Nephron (organoid): ENCODE measurements around the gene EVA1A.

Source experiments
- H3K27ac Mint-ChIP-seq, 3 experiments: 2 replicates each; pipeline ENCODE4 v1.8.0; 2020; ENCODE audit warnings: mixed read lengths in 3 of 3, mild to moderate bottlenecking in 2 of 3, moderate library complexity in 1 of 3
- H3K27me3 Mint-ChIP-seq: 2 replicates; pipeline ENCODE4 v1.8.0; 2021; ENCODE audit warnings: low read depth, mild to moderate bottlenecking, moderate library complexity, mixed read lengths
- H3K36me3 Mint-ChIP-seq: 2 replicates; pipeline ENCODE4 v1.8.0; 2020; ENCODE audit warnings: low read depth, mixed read lengths
- H3K4me1 Mint-ChIP-seq: 2 replicates; pipeline ENCODE4 v1.8.0; 2020; ENCODE audit warnings: mixed read lengths
- H3K4me3 Mint-ChIP-seq, 3 experiments: 2 replicates each; pipeline ENCODE4 v1.8.0; 2020; ENCODE audit warnings: mild to moderate bottlenecking in 3 of 3, mixed read lengths in 3 of 3, moderate library complexity in 2 of 3
- H3K9me3 Mint-ChIP-seq: 2 replicates; pipeline ENCODE4 v1.8.0; 2020; ENCODE audit warnings: mixed read lengths
- CTCF ChIP-seq, 3 experiments: fragments of 200-600 bp; sonication (generic); IDR thresholded peaks; one replicate each; pipeline ENCODE4 v1.5.0; 2021; ENCODE audit warnings: antibody characterized with exemption in 3 of 3; ENCODE audit not compliant: unreplicated experiment in 3 of 3

Gene EVA1A

DNA sequence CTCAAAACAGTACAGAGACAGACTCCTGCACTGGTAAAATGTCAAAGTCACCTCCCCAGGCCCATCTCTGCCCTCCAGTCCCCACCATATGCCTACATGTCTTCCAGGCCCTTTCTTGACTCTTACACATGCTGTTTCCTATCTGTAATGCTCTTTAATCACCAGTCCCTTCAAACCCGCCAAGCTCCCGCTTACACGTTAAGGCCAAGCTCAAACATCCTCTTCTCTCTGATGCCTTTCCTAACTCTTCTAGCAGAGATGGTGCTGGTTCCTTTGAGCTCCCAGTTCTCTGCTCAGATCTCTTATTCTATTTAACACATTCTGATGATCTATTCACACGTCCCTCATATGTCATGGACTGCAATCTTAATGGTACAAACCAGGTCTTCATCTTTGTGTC lies 5.0 kb downstream of the EVA1A start:
- no peak for TF ChIP-seq CTCF (IDR thresholded peaks at IDR 0.05; ENCODE audit: unreplicated experiment in 3 of 3)
- Mint-ChIP-seq H3K4me1 (peaks cover 30% of the 10 kb centered on the region), H3K27ac (no peak overlapping the region), H3K36me3 (peaks cover 8% of the 10 kb centered on the region), H3K9me3 (no peaks in the 10 kb centered on the region), H3K27me3 (peaks cover 19% of the 10 kb centered on the region), H3K4me3 (no peak overlapping the region)

DNA sequence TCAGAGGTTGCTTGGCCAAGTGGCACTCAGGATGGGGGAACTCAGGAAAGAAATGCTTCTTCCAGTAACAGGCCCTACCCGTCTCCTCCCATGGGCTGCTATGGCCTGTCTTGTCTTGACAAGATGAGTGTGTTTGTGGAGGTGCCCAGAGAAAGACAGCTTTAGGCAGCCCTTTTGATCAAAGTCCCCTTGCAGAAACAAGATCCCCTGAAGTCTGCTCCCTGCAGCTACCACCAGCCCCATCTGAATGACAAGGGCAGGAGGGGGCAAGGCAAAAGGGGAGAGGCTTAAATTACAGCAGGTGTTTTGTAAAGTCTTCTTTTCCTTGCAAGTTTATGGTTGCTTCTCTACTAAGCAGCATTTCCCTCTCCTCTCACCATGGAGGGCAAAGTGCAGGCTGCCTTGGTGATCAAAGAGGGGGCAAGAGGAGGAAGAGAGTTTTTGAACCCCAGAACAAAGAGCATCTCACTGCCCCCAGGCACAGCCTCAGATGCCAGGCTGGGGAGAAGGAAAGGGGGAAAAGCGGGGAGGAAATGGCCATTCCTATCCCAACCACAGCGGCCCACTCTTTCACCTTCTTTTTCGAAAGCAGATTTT lies 6.7 kb downstream of the EVA1A start:
- H3K9me3 Mint-ChIP-seq = no peaks in the 10 kb centered on the region
- TF ChIP-seq CTCF (IDR thresholded peaks at IDR 0.05; ENCODE audit: unreplicated experiment in 3 of 3) = no peak
- no peak overlapping the region for H3K4me3 Mint-ChIP-seq
- H3K27ac Mint-ChIP-seq = no peak overlapping the region
- H3K4me1 Mint-ChIP-seq = peaks cover 23% of the 10 kb centered on the region
- peaks cover 12% of the 10 kb centered on the region for H3K36me3 Mint-ChIP-seq
- H3K27me3 Mint-ChIP-seq = peaks cover 10% of the 10 kb centered on the region

- H3K27me3 Mint-ChIP-seq = peaks cover 4% of the 10 kb centered on the region
- H3K27ac Mint-ChIP-seq = no peak overlapping the region
- H3K4me3 Mint-ChIP-seq = no peak overlapping the region
- H3K9me3 Mint-ChIP-seq = no peaks in the 10 kb centered on the region
- peaks cover 19% of the 10 kb centered on the region for H3K4me1 Mint-ChIP-seq
- no peak for TF ChIP-seq CTCF (IDR thresholded peaks at IDR 0.05; ENCODE audit: unreplicated experiment in 3 of 3)
- peaks cover 12% of the 10 kb centered on the region for H3K36me3 Mint-ChIP-seq
Observed at GRCh38 chr2:75552222-75552621, 8.5 kb downstream of the EVA1A start.

GRCh38 chr2:75551434-75551833 lies 9.3 kb downstream of the EVA1A start:
- peaks cover 4% of the 10 kb centered on the region for H3K27me3 Mint-ChIP-seq
- peaks cover 12% of the 10 kb centered on the region for H3K36me3 Mint-ChIP-seq

DNA sequence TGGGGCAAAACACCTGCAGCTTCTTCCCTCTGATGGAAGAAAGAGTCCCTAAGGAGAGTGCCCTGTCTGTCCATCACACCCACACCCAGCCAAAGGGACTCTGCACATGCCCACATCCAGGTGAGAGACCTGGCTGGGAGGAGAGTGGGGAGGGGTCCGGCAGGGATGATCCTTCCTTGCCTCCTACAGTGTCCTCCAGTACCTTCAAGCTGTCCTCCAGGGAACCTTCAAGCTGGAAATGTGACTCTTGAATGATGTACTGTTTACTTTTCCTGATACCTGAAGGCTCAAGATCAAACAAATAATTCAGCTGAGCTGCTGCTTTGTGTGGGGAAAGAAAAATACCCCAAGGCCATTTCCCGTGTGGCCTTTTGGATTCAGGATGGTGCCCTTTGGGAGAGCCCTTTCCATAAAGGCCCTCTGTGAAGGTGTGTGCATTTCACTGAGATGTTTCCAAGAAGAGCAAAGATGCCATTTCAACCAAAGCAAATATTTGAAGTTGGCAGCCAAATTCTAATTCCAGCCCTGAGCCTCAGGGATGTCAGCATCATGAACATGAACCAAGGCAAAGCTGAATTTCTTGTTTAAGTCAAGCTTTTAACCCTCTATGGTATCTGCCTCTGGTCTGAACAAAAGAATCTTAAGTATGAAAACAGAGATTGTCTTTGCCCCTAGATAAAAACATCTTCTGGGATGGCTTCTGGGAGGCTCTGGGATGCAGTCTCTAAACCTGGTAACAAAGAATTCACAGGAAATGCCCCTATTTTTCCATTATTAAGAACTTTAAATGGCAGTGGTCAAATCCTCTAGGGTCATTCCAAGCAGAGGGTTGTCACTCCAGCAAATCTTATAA lies 11.1 kb downstream of the EVA1A start:
- TF ChIP-seq CTCF (IDR thresholded peaks at IDR 0.05; ENCODE audit: unreplicated experiment in 3 of 3) = no peak
- H3K4me3 Mint-ChIP-seq = no peak overlapping the region
- no peak overlapping the region for H3K27ac Mint-ChIP-seq
- H3K36me3 Mint-ChIP-seq = peaks cover 12% of the 10 kb centered on the region
- H3K9me3 Mint-ChIP-seq = no peaks in the 10 kb centered on the region
- no peaks in the 10 kb centered on the region for H3K27me3 Mint-ChIP-seq
- peaks cover 10% of the 10 kb centered on the region for H3K4me1 Mint-ChIP-seq

More at GRCh38 chr2:75551434-75551833, 9.3 kb downstream of the EVA1A start:
- Mint-ChIP-seq H3K27ac (no peak overlapping the region), H3K4me3 (no peak overlapping the region), H3K4me1 (peaks cover 19% of the 10 kb centered on the region), H3K9me3 (no peaks in the 10 kb centered on the region)
- no peak for TF ChIP-seq CTCF (IDR thresholded peaks at IDR 0.05; ENCODE audit: unreplicated experiment in 3 of 3)
